HL-60 (cell line): ENCODE results near the gene RTEL1.
"Not testable (repeated sequence)": the region's sequence is repeated elsewhere in the genome, so short reads cannot be mapped to it uniquely, and the experiment has no call there.

ENCODE experiments used
- CTCF ChIP-seq: IDR thresholded peaks from one replicate; pipeline ENCODE4 v1.5.1; 2011; ENCODE audit warnings: low read length, control low read depth, inconsistent platforms; ENCODE audit not compliant: insufficient read depth
- POLR2AphosphoS5 ChIP-seq: IDR thresholded peaks from 2 replicates; pipeline ENCODE4 v1.6.1; 2012; ENCODE audit warnings: low read depth
- REST ChIP-seq: IDR thresholded peaks from 2 replicates; pipeline ENCODE4 v1.6.1; 2012; ENCODE audit warnings: low read depth; ENCODE audit not compliant: insufficient replicate concordance
- SPI1 ChIP-seq: IDR thresholded peaks from 2 replicates; pipeline ENCODE4 v1.6.1; 2012; ENCODE audit warnings: low read depth, mild to moderate bottlenecking, borderline replicate concordance

GRCh38 chr20:63671695-63672094, 13.6 kb downstream of the RTEL1 start:
- not testable (repeated sequence) for TF ChIP-seq CTCF, POLR2AphosphoS5, SPI1, REST
